AG04449 (cell line): ENCODE results near the gene NAALADL2.

ENCODE experiments used
- CTCF ChIA-PET: fragments of 350-600 bp; formaldehyde crosslinking; extraction: SDS; loops from one replicate; lab custom pipeline; 2021; ENCODE audit warnings: antibody characterized with exemption; lab: Yijun Ruan, JAX
- POLR2A ChIA-PET: fragments of 400-600, 350-600 bp; formaldehyde crosslinking; extraction: SDS; loops from one replicate; lab custom pipeline; 2020; ENCODE audit warnings: antibody characterized with exemption, inconsistent platforms; lab: Yijun Ruan, JAX
- DNase-seq: peaks from one replicate; pipeline ENCODE4 v3.0.0-alpha.2; 2010; ENCODE audit warnings: low read depth, low spot score
- H3K4me3 ChIP-seq: 2 replicates; pipeline ENCODE4 v1.5.1; 2011; ENCODE audit warnings: low read depth, mild to moderate bottlenecking, control low read depth, low read length
- CTCF ChIP-seq: IDR thresholded peaks from one replicate; pipeline ENCODE4 v1.5.1; 2011; ENCODE audit warnings: mild to moderate bottlenecking, moderate library complexity, low read length, control low read depth, inconsistent platforms; ENCODE audit not compliant: insufficient read depth; ENCODE audit errors: missing control alignments

The NAALADL2 gene

GRCh38 chr3:175552929-175553328 is 693.8 kb downstream of the NAALADL2 start:
- CTCF ChIA-PET, result no interaction called here
- POLR2A ChIA-PET, result no interaction called here
- H3K4me3 ChIP-seq, result no peak overlapping the region
- no peak for DNase-seq
- no peak for TF ChIP-seq CTCF

GRCh38 chr3:175554801-175555200 is 695.7 kb downstream of the NAALADL2 start:
- H3K4me3 ChIP-seq, result no peak overlapping the region
- DNase-seq, result no peak
- POLR2A ChIA-PET, result no interaction called here
- TF ChIP-seq CTCF, result no peak
- CTCF ChIA-PET, result no interaction called here

- ChIA-PET CTCF (no interaction called here), POLR2A (no interaction called here)
These were observed 699.1 kb downstream of the NAALADL2 start for GRCh38 chr3:175558261-175558660.

GRCh38 chr3:175564363-175564762 is 705.2 kb downstream of the NAALADL2 start:
- H3K4me3 ChIP-seq, result no peak overlapping the region
- no peak for DNase-seq
- POLR2A ChIA-PET, result no interaction called here
- TF ChIP-seq CTCF, result no peak
- CTCF ChIA-PET, result no interaction called here

More at GRCh38 chr3:175558261-175558660, 699.1 kb downstream of the NAALADL2 start:
- DNase-seq, result no peak
- TF ChIP-seq CTCF, result no peak
- H3K4me3 ChIP-seq, result no peak overlapping the region

- CTCF ChIA-PET, result no interaction called here
- DNase-seq, result no peak
- H3K4me3 ChIP-seq, result no peak overlapping the region
- no peak for TF ChIP-seq CTCF
- POLR2A ChIA-PET, result no interaction called here
These were observed 712.0 kb downstream of the NAALADL2 start for GRCh38 chr3:175571096-175571495.

- no peak for TF ChIP-seq CTCF
- CTCF ChIA-PET, result interaction anchor here (1.7 kb wide), 1 partner anchor 857 kb away, joined by 3 read pairs; no protein-coding TSS in a partner anchor
- H3K4me3 ChIP-seq, result no peak overlapping the region
- POLR2A ChIA-PET, result no interaction called here
- no peak for DNase-seq
These were observed 714.1 kb downstream of the NAALADL2 start for GRCh38 chr3:175573226-175573625.
